Natural killer cell (primary cell): ENCODE data around the gene ALX1. TPM values are rescaled to one million over a fixed set of nuclear protein-coding genes. Genes with fewer than 3 reads are reported as not detected.

Experiments
- ATAC-seq, 3 donors: fragments of 150-1000 bp in 2 of 3; fragments of 200-7000 bp in 1 of 3; cut with Tn5 transposase; 1 replicate in 1 of 3; 2 replicates in 2 of 3; pipeline ENCODE4 v1.10.0; 2021; ENCODE audit warnings: mild to moderate bottlenecking in 2 of 3, moderate library complexity in 2 of 3
- DNase-seq, 2 donors: peaks; one replicate each; pipeline versions ENCODE4 v3.0.0 to v3.0.0-alpha.2; 2013 to 2021; ENCODE audit warnings: mixed read lengths in 1 of 2
- H3K27ac ChIP-seq: one replicate; pipeline ENCODE4 v1.5.1; 2013; ENCODE audit warnings: mild to moderate bottlenecking, low read length
- H3K27me3 ChIP-seq: one replicate; pipeline ENCODE4 v1.6.1; 2013; ENCODE audit warnings: low read length; ENCODE audit not compliant: control insufficient read depth, insufficient read depth
- H3K36me3 ChIP-seq: one replicate; pipeline ENCODE4 v1.6.1; 2013; ENCODE audit warnings: low read length; ENCODE audit not compliant: control insufficient read depth, insufficient read depth
- H3K4me1 ChIP-seq: one replicate; pipeline ENCODE4 v1.6.1; 2013; ENCODE audit warnings: low read length; ENCODE audit not compliant: control insufficient read depth, insufficient read depth
- H3K4me3 ChIP-seq: one replicate; pipeline ENCODE4 v1.5.1; 2013; ENCODE audit warnings: low read length
- H3K9me3 ChIP-seq: one replicate; pipeline ENCODE4 v1.6.1; 2013; ENCODE audit warnings: low read length; ENCODE audit not compliant: control insufficient read depth, insufficient read depth
- H3K27ac Mint-ChIP-seq, 2 donors: one replicate each; pipeline ENCODE4 v1.8.0; 2022; ENCODE audit warnings: mild to moderate bottlenecking in 2 of 2, mixed read lengths in 2 of 2, moderate library complexity in 1 of 2
- H3K27me3 Mint-ChIP-seq, 2 donors: one replicate each; pipeline ENCODE4 v1.8.0; 2022; ENCODE audit warnings: low read depth in 2 of 2, mixed read lengths in 2 of 2
- H3K36me3 Mint-ChIP-seq: one replicate; pipeline ENCODE4 v1.8.0; 2022; ENCODE audit warnings: mixed read lengths
- H3K4me1 Mint-ChIP-seq, 2 donors: one replicate each; pipeline ENCODE4 v1.8.0; 2022; ENCODE audit warnings: mixed read lengths in 2 of 2
- H3K4me3 Mint-ChIP-seq: one replicate; pipeline ENCODE4 v1.8.0; 2022; ENCODE audit warnings: mild to moderate bottlenecking, moderate library complexity, mixed read lengths
- H3K9me3 Mint-ChIP-seq, 2 donors: one replicate each; pipeline ENCODE4 v1.8.0; 2022; ENCODE audit warnings: mixed read lengths in 2 of 2
- CTCF ChIP-seq: fragments of 200-600 bp; IDR thresholded peaks from one replicate; pipeline ENCODE4 v1.8.0; 2022; ENCODE audit warnings: antibody characterized with exemption
- whole genome bisulfite sequencing: methylation state at CpG from one replicate; pipeline ENCODE4 v1.1.7; 2013; ENCODE audit warnings: missing lambda C conversion rate; ENCODE audit not compliant: insufficient coverage; 5-methylcytosine and 5-hydroxymethylcytosine counted together
- intact Hi-C: fragments of 100-400 bp; cut with micrococcal nuclease; formaldehyde crosslinking; loops from one replicate; pipeline ENCODE4 v1.14.2; 2022
- total RNA-seq, 4 donors: library from RNA; stranded (reverse); fragments of 120-200 nt in 1 of 4; gene quantifications; one replicate each; pipeline versions ENCODE4 v1.2.3 to v1.2.4, GENCODE V29; 2013 to 2022

Gene ALX1
- total RNA-seq, 3 donors from 2014 or later (not counting 1 experiment from before 2014, with no cell fraction given): not detected

DNA sequence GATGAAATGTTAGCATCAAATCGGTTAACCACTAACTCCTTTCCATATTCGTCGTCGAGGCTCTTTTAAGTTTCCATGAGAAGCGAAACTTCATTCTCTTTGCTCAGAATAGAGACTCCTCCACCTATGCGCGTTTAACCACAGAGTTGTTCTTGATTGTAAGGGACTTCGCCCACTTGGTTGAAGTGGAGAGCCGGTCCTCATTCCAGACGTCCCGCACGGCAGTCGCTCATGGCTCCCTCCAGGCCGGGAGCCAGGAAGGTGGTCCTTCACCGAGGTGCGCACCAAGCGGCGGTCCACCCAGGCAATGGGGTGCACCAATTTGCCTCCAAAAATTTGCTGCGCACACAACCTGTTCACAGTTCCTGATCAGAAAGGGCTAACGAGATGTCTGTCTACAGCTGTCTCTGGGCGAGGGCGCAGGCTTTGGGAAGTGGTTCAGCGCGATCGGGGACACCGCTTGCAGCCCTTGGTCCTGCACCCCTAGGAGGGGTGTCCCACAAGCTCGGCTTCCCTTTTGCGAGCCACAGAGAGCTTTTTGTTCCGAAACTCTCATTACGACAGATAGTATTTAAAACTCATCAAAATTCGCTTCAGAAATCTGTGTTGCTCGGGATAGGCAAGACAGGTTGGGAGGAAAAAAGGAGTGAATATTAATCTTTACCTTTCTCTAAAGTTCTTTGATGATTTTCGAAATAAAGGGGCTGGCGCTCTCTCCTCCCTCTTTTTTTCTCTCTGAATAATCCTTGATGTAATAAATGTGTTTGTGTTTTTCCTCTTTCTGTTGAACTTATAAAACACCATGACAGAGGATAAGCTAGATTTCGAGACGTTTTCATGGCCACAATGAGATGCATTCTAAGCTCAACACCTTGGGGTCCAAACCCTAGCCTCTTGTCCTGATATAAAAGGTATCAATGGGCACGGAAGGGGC is 6.4 kb upstream of the ALX1 start:
- Mint-ChIP-seq H3K36me3 (no peaks in the 10 kb centered on the region), H3K9me3 (peaks cover 5 to 8% of the 10 kb centered on the region in 2 donors), H3K4me1 (no peaks in the 10 kb centered on the region), H3K4me3 (no peak overlapping the region), H3K27ac (no peak overlapping the region), H3K27me3 (peaks cover 28 to 46% of the 10 kb centered on the region in 2 donors)
- no peaks in the 10 kb centered on the region for H3K4me1 ChIP-seq
- H3K4me3 ChIP-seq: no peak overlapping the region
- no peak overlapping the region for H3K27ac ChIP-seq
- peaks cover 9% of the 10 kb centered on the region for H3K27me3 ChIP-seq
- DNase-seq: no peak
- H3K36me3 ChIP-seq: no peaks in the 10 kb centered on the region
- no peak for ATAC-seq
- intact Hi-C loops: no loop called here
- 10% methylated on average over 32 of the region's 37 CpGs for WGBS
- no peak for TF ChIP-seq CTCF
- H3K9me3 ChIP-seq: no peaks in the 10 kb centered on the region

- TF ChIP-seq CTCF: no peak
- Histone ChIP-seq H3K36me3 (no peaks in the 10 kb centered on the region), H3K27me3 (peaks cover 9% of the 10 kb centered on the region), H3K4me1 (no peaks in the 10 kb centered on the region), H3K4me3 (no peak overlapping the region), H3K9me3 (peaks cover 2% of the 10 kb centered on the region), H3K27ac (no peak overlapping the region)
- DNase-seq: no peak
- Mint-ChIP-seq H3K27ac (no peak overlapping the region), H3K4me3 (no peak overlapping the region), H3K27me3 (peaks cover 32 to 50% of the 10 kb centered on the region in 2 donors), H3K4me1 (no peaks in the 10 kb centered on the region), H3K9me3 (peaks cover 2 to 8% of the 10 kb centered on the region in 2 donors), H3K36me3 (no peaks in the 10 kb centered on the region)
- WGBS: 28% methylated on average over 5 of the region's 8 CpGs
- ATAC-seq: no peak
- intact Hi-C loops: no loop called here
Measured at GRCh38 chr12:85274315-85274651, 5.7 kb upstream of the ALX1 start.

DNA sequence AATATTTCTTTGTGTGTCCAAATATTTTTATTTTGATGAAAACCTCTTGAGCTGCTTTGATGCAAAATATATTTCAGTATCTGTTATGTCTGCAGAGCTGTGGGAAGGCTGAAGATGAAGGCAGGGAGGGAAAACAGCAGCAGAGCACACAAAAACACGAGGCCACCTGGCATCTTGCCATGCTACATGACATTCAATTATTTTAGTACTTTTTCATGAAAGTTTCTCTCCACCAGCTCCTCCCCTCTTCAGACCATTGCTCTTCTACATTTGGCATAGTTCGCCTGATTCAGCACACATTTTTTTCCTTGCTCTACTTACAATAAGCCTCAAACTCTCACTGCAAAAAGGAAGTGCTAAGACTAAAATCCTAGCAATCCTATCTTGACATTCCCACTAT is 4.6 kb upstream of the ALX1 start:
- H3K4me3 Mint-ChIP-seq: no peak overlapping the region
- Histone ChIP-seq H3K27ac (no peak overlapping the region), H3K36me3 (no peaks in the 10 kb centered on the region), H3K4me3 (no peak overlapping the region), H3K27me3 (peaks cover 18% of the 10 kb centered on the region), H3K4me1 (peaks cover 5% of the 10 kb centered on the region), H3K9me3 (peaks cover 9% of the 10 kb centered on the region)
- H3K36me3 Mint-ChIP-seq: no peaks in the 10 kb centered on the region
- H3K27ac Mint-ChIP-seq: no peak overlapping the region
- TF ChIP-seq CTCF: no peak
- intact Hi-C loops: no loop called here
- H3K27me3 Mint-ChIP-seq: peaks cover 40 to 61% of the 10 kb centered on the region in 2 donors
- no peak for DNase-seq
- ATAC-seq: no peak
- peaks cover 0 to 3% of the 10 kb centered on the region in 2 donors for H3K4me1 Mint-ChIP-seq
- peaks cover 2 to 8% of the 10 kb centered on the region in 2 donors for H3K9me3 Mint-ChIP-seq
- WGBS: 2% methylated on average over 2 of the region's 2 CpGs
